ENCODE measurements around the gene FBXL14. TPM values are rescaled to one million over a fixed set of nuclear protein-coding genes. Genes with fewer than 3 reads are reported as not detected.

FBXL14 gene
- total and polyA plus RNA-seq, 2 of the 13 experiments (the other 11 are each of a cell fraction or from before 2014, with no cell fraction given), result 7.0 to 7.4 TPM

DNA sequence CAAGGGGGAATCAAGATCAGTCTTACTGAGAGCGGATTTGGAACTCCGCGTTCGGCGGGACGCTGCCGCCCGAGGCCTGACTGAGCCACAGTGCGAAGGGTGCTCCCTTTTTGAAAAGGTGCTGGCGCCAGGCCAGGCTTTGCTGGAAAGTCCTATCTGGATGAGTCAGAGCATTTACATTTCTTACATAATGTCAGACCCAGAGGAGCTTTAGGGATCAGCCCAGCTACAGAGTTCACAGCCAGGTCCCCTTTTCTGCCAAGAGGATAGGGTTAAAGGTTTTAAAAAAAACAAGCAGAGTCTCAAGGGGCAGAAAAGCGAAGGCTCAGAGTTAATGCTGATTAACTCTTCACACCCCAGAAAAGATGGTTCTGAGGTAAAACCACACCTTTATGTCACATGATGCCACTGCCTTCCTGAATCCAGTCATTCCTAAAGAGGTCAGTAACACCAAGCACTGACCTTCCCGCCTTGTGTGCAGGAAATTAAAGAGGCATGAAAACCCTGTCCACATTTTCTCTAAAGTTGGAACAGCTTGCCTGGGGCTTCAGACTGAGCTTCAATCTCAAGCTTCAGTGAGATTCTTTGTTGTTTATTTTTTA is 11.7 kb upstream of the FBXL14 start (continued):
- no peak for TF ChIP-seq PAF1 (CRISPR knock-in tag; IDR thresholded peaks at IDR 0.05)
- TF ChIP-seq TCF12 (IDR thresholded peaks at IDR 0.05), result no peak
- no peak for TF ChIP-seq TCF12 (CRISPR knock-in tag; IDR thresholded peaks at IDR 0.05)
- TF ChIP-seq, protein P1, sequence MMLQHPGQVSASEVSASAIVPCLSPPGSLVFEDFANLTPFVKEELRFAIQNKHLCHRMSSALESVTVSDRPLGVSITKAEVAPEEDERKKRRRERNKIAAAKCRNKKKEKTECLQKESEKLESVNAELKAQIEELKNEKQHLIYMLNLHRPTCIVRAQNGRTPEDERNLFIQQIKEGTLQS (CRISPR knock-in tag; IDR thresholded peaks at IDR 0.05), result peak; percentile 91
- TF ChIP-seq SUZ12 (IDR thresholded peaks at IDR 0.05; ENCODE audit: low read depth, low read length), result no peak
- TF ChIP-seq PHF5A (CRISPR knock-in tag; IDR thresholded peaks at IDR 0.05; ENCODE audit: low read depth, unreplicated experiment), result peak; percentile 36
- TF ChIP-seq RXRB (CRISPR knock-in tag; IDR thresholded peaks at IDR 0.05; ENCODE audit: borderline replicate concordance), result peak; percentile 85
- no peak for TF ChIP-seq ZNF841 (CRISPR knock-in tag; IDR thresholded peaks at IDR 0.05; ENCODE audit: borderline replicate concordance)
- TF ChIP-seq, protein P2, sequence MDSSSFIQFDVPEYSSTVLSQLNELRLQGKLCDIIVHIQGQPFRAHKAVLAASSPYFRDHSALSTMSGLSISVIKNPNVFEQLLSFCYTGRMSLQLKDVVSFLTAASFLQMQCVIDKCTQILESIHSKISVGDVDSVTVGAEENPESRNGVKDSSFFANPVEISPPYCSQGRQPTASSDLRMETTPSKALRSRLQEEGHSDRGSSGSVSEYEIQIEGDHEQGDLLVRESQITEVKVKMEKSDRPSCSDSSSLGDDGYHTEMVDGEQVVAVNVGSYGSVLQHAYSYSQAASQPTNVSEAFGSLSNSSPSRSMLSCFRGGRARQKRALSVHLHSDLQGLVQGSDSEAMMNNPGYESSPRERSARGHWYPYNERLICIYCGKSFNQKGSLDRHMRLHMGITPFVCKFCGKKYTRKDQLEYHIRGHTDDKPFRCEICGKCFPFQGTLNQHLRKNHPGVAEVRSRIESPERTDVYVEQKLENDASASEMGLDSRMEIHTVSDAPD (CRISPR knock-in tag; IDR thresholded peaks at IDR 0.05), result no peak
- TF ChIP-seq, protein P3, sequence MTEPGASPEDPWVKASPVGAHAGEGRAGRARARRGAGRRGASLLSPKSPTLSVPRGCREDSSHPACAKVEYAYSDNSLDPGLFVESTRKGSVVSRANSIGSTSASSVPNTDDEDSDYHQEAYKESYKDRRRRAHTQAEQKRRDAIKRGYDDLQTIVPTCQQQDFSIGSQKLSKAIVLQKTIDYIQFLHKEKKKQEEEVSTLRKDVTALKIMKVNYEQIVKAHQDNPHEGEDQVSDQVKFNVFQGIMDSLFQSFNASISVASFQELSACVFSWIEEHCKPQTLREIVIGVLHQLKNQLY (CRISPR knock-in tag; IDR thresholded peaks at IDR 0.05), result no peak
- no peak for TF ChIP-seq ZFP36 (IDR thresholded peaks at IDR 0.05; ENCODE audit: borderline replicate concordance, low read depth, low read length, partially characterized antibody)
- TF ChIP-seq ZNF136 (CRISPR knock-in tag; IDR thresholded peaks at IDR 0.05; ENCODE audit: low read depth), result no peak
- TF ChIP-seq, protein P4, sequence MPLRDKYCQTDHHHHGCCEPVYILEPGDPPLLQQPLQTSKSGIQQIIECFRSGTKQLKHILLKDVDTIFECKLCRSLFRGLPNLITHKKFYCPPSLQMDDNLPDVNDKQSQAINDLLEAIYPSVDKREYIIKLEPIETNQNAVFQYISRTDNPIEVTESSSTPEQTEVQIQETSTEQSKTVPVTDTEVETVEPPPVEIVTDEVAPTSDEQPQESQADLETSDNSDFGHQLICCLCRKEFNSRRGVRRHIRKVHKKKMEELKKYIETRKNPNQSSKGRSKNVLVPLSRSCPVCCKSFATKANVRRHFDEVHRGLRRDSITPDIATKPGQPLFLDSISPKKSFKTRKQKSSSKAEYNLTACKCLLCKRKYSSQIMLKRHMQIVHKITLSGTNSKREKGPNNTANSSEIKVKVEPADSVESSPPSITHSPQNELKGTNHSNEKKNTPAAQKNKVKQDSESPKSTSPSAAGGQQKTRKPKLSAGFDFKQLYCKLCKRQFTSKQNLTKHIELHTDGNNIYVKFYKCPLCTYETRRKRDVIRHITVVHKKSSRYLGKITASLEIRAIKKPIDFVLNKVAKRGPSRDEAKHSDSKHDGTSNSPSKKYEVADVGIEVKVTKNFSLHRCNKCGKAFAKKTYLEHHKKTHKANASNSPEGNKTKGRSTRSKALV (CRISPR knock-in tag; IDR thresholded peaks at IDR 0.05), result peak; percentile 59; the same call in 1 of the 2 replicates
- TF ChIP-seq, protein P5, sequence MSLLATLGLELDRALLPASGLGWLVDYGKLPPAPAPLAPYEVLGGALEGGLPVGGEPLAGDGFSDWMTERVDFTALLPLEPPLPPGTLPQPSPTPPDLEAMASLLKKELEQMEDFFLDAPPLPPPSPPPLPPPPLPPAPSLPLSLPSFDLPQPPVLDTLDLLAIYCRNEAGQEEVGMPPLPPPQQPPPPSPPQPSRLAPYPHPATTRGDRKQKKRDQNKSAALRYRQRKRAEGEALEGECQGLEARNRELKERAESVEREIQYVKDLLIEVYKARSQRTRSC (CRISPR knock-in tag; IDR thresholded peaks at IDR 0.05; ENCODE audit: low read depth), result no peak
- TF ChIP-seq, protein P6, sequence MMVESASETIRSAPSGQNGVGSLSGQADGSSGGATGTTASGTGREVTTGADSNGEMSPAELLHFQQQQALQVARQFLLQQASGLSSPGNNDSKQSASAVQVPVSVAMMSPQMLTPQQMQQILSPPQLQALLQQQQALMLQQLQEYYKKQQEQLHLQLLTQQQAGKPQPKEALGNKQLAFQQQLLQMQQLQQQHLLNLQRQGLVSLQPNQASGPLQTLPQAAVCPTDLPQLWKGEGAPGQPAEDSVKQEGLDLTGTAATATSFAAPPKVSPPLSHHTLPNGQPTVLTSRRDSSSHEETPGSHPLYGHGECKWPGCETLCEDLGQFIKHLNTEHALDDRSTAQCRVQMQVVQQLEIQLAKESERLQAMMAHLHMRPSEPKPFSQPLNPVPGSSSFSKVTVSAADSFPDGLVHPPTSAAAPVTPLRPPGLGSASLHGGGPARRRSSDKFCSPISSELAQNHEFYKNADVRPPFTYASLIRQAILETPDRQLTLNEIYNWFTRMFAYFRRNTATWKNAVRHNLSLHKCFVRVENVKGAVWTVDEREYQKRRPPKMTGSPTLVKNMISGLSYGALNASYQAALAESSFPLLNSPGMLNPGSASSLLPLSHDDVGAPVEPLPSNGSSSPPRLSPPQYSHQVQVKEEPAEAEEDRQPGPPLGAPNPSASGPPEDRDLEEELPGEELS (CRISPR knock-in tag; IDR thresholded peaks at IDR 0.05), result 0 out of 2 replicates have a peak, but pooled peaks have one; percentile 23
- TF ChIP-seq JDP2 (CRISPR knock-in tag; IDR thresholded peaks at IDR 0.05; ENCODE audit: borderline replicate concordance), result no peak
- TF ChIP-seq EHMT2 (IDR thresholded peaks at IDR 0.05; ENCODE audit: borderline replicate concordance, low read depth, low read length), result no peak
- TF ChIP-seq SP4 (CRISPR knock-in tag; IDR thresholded peaks at IDR 0.05), result no peak
- TF ChIP-seq XRCC5 (optimal IDR thresholded peaks at IDR 0.05; ENCODE audit: low read length), result no peak
- no peak for TF ChIP-seq CC2D1A (CRISPR knock-in tag; IDR thresholded peaks at IDR 0.05)
- TF ChIP-seq FOSL1 (CRISPR knock-in tag; IDR thresholded peaks at IDR 0.05; ENCODE audit: borderline replicate concordance), result peak; percentile 91
- TF ChIP-seq KDM2A (CRISPR knock-in tag; IDR thresholded peaks at IDR 0.05; ENCODE audit: borderline replicate concordance, low read depth), result peak; percentile 38; the same call in 1 of the 2 replicates
- TF ChIP-seq ZFP1 (CRISPR knock-in tag; IDR thresholded peaks at IDR 0.05), result 0 out of 2 replicates have a peak, but pooled peaks have one; percentile 29
- no peak for TF ChIP-seq NR3C1 (CRISPR knock-in tag; IDR thresholded peaks at IDR 0.05)
- peak; percentile 73 for TF ChIP-seq HDAC2 (CRISPR knock-in tag; IDR thresholded peaks at IDR 0.05)

Data from HepG2 (cell line).